CD4-positive, alpha-beta T cell treated with Interferon alpha-2 for 1 hour (primary cell): ENCODE results near the gene ZNF500.
A peak's percentile ranks its signal among the peaks of the same experiment; 100 is the strongest.

Experiments
- DNase-seq, 2 donors: peaks; one replicate each; pipeline ENCODE4 v3.0.0-alpha.2; 2020 to 2022

The ZNF500 gene

DNA sequence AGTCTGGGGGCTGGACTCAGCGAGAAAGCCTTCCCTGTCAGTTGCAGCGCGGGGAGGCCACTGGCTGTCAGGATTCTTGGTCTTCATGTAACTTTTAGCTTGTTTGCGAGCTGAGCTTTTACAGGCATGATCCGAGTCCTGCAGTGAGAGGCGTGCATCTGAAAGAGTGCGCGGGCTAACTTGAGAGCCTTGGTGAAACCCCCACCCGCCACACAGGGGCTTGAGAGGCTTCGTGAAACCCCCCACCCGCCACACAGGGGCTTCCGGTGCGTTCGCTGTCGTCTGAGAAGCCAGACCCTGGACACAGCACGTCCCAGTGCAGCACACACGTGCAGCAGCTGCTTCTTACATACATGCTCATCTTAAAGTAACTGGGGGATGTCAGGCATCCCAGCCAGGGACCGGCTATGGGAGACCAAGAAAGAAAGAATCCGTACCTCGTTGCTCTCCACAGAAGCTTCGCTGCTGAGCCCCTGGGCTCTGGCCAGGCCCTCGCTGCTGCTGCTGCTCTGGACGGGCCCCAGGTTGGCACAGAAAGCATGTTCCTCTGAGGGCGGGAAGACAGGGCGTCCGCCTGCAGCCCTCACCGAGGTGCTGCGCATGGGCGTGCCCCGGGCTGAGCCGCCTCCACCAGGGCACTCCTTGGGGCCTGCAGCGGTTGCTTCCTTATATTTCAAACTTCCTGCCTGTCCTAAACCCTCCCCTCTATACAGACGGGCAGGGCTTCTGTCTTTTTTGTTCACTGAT is 65.8 kb downstream of the ZNF500 start:
- DNase-seq = no peak

DNA sequence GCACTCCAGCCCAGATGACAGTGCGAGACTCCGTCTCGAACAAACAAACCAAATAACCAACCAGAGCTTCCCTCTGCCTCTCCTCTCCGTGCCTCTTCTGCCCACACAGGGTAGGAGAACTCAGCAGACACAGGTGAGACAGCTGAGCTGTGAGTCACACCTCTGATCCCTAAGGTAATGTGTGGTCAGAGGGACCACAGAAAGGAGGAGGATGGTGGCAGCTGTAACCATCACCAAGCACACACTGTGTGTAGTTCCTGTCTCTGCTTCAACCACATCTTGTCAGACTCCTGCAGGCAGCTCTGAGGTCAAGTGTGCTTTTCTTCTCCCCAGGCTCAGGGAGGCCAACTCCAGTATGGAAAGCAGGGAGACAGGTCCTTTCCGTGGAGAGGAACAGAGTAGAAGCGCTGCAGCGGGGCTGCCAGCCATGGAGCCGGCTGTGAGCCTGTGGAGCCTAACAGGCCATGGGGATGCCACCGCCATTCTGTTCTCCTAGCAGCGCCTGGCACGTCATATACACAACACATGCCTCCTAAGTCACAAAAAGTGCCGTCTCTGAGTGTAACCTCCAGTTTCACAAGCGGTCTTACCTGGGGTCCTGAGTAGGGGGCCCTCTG is 66.5 kb downstream of the ZNF500 start:
- DNase-seq = peak in 1 of 2 donors; percentile 21

- DNase-seq = no peak
Measured at GRCh38 chr16:4699046-4699556, 67.9 kb downstream of the ZNF500 start.

DNA sequence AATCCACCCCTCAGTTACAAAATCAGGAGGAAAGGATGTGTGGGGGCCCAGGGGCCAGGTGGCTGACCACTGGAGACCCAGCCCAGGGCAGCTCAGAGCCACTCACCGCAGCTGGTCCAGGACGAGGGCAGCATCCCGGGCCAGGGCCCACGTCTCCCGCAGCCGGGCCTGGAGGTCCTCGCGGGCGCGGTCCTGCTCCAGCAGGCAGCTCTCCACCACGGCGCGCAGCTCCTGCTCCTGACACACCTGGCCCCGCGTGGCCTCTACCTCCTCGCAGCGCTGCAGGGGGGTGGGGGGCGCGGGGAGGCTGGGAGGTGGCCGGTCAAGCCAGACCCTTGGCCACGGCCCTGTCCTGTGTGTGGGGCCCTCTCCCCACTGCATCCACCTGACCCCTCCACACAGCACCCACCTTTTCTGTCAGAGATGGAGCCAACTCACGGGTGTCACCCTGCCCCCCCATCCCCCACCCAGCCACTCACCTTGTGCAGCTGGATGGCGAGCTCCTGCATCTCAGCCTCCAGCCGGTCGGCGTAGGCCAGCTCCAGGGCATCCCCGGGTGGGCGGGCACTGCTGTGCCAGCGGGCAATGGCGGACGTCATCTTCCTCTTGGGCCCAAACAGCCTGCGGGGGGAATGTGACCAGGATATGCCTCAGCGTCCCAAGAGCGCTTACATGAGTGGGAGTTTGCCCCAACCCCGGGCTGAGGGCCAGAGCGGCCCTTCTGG is 68.5 kb downstream of the ZNF500 start:
- no peak for DNase-seq
